Endothelial cell of umbilical vein (primary cell): ENCODE data around the gene REP15. TPM values are rescaled to one million over a fixed set of nuclear protein-coding genes. Genes with fewer than 3 reads are reported as not detected.

Experiments used
- BruUV-seq: library from RNA; stranded (reverse); fragments of 400-500 nt; replicated peaks from 2 replicates; lab custom pipeline; 2021; lab: Mats Ljungman, UMichigan
- CTCF ChIA-PET: fragments of 300-600, 350-600 bp; sonication (Branson Sonifier 250); formaldehyde crosslinking; loops from one replicate; lab custom pipeline; 2021; ENCODE audit warnings: antibody characterized with exemption, inconsistent platforms; lab: Charles Lee
- POLR2A ChIA-PET: fragments of 300-600, 350-600 bp; sonication (Branson Sonifier 250); formaldehyde crosslinking; loops from one replicate; lab custom pipeline; 2021; ENCODE audit warnings: antibody characterized with exemption, inconsistent platforms; lab: Charles Lee
- DNase-seq: peaks from one replicate; pipeline ENCODE4 v3.0.0-alpha.2; 2011; ENCODE audit warnings: low read depth, low spot score
- FAIRE-seq: peaks from 2 replicates; lab custom pipeline; 2011; peaks lifted over from hg19 to GRCh38; lab: Jason Lieb, UNC
- H2AFZ ChIP-seq: 2 replicates; pipeline ENCODE4 v1.6.0; 2012; ENCODE audit warnings: low read depth, low read length, control low read depth, inconsistent platforms
- H3K27ac ChIP-seq: 2 replicates; pipeline ENCODE4 v1.5.1; 2011; ENCODE audit warnings: low read depth, mild to moderate bottlenecking, control low read depth, low read length, moderate library complexity; ENCODE audit not compliant: insufficient read depth
- H3K27me3 ChIP-seq, 2 experiments: 2 replicates each; pipeline versions ENCODE4 v1.6.0 to v1.6.1; 2011; ENCODE audit warnings: low read length in 2 of 2, mixed read lengths in 1 of 2; ENCODE audit not compliant: control insufficient read depth in 2 of 2, insufficient read depth in 2 of 2
- H3K36me3 ChIP-seq, 2 experiments: 2 replicates in 1 of 2; 3 replicates in 1 of 2; pipeline ENCODE4 v1.5.1; 2011; ENCODE audit warnings: low read length in 2 of 2, mild to moderate bottlenecking in 1 of 2, moderate library complexity in 1 of 2; ENCODE audit not compliant: control insufficient read depth in 2 of 2, insufficient read depth in 2 of 2; ENCODE audit errors: extremely low read depth in 1 of 2
- H3K4me1 ChIP-seq: 3 replicates; pipeline ENCODE4 v1.5.1; 2011; ENCODE audit warnings: mild to moderate bottlenecking, low read length; ENCODE audit not compliant: control insufficient read depth, insufficient read depth; ENCODE audit errors: extremely low read depth
- H3K4me2 ChIP-seq: 2 replicates; pipeline ENCODE4 v1.6.1; 2011; ENCODE audit warnings: low read length, control low read depth, mixed read lengths; ENCODE audit not compliant: insufficient read depth
- H3K4me3 ChIP-seq, 3 experiments: fragments of 200-600 bp in 1 of 3; sonication (generic), shearing (Covaris generic) in 1 of 3; replicated peaks in 1 of 3; 2 replicates each; pipeline ENCODE4 v1.5.1; 2011 to 2016; ENCODE audit warnings: control low read depth in 3 of 3, low read length in 3 of 3, mild to moderate bottlenecking in 2 of 3, inconsistent platforms in 1 of 3, low read depth in 1 of 3, moderate library complexity in 1 of 3; ENCODE audit not compliant: insufficient read depth in 1 of 3
- H3K79me2 ChIP-seq: 2 replicates; pipeline ENCODE4 v1.6.0; 2012; ENCODE audit warnings: low read length, inconsistent platforms; ENCODE audit not compliant: control insufficient read depth, insufficient read depth
- H3K9ac ChIP-seq: replicated peaks from 2 replicates; pipeline ENCODE3; 2011; ENCODE audit warnings: low read length, control low read depth; ENCODE audit not compliant: insufficient read depth; ENCODE audit errors: extremely low read depth
- H3K9me1 ChIP-seq: replicated peaks from 3 replicates; pipeline ENCODE4 v1.6.0; 2011; ENCODE audit warnings: mild to moderate bottlenecking, low read length; ENCODE audit not compliant: control insufficient read depth, insufficient read depth; ENCODE audit errors: extremely low read depth
- H3K9me3 ChIP-seq: replicated peaks from 2 replicates; pipeline ENCODE4 v1.5.1; 2012; ENCODE audit warnings: low read length, inconsistent platforms; ENCODE audit not compliant: control insufficient read depth, insufficient read depth
- H4K20me1 ChIP-seq: replicated peaks from 2 replicates; pipeline ENCODE3; 2011; ENCODE audit warnings: mild to moderate bottlenecking, low read length; ENCODE audit not compliant: control insufficient read depth, insufficient read depth; ENCODE audit errors: extremely low read depth
- CTCF ChIP-seq, 2 donors: IDR thresholded peaks; 1 replicate in 1 of 2; 2 replicates in 1 of 2; pipeline ENCODE4 v1.5.1; 2011; ENCODE audit warnings: low read length in 2 of 2, mild to moderate bottlenecking in 2 of 2, moderate library complexity in 2 of 2, control low read depth in 1 of 2, inconsistent platforms in 1 of 2, low read depth in 1 of 2; ENCODE audit not compliant: insufficient read depth in 1 of 2; ENCODE audit errors: extremely low read depth in 1 of 2
- FOS ChIP-seq: IDR thresholded peaks from 2 replicates; pipeline ENCODE4 v1.6.1; 2011; ENCODE audit warnings: mild to moderate bottlenecking, low read length, moderate library complexity, borderline replicate concordance; ENCODE audit not compliant: insufficient read depth
- GATA2 ChIP-seq: IDR thresholded peaks from 2 replicates; pipeline ENCODE4 v1.7.0; 2011; ENCODE audit warnings: low read depth, mild to moderate bottlenecking, moderate library complexity, mixed read lengths, low read length; ENCODE audit not compliant: insufficient read length, insufficient read depth
- JUN ChIP-seq: IDR thresholded peaks from 2 replicates; pipeline ENCODE4 v1.6.1; 2011; ENCODE audit warnings: borderline replicate concordance, low read depth; ENCODE audit not compliant: insufficient read length, insufficient read depth
- MAX ChIP-seq: IDR thresholded peaks from 2 replicates; pipeline ENCODE4 v1.6.1; 2011; ENCODE audit not compliant: insufficient read depth, insufficient read length
- MYC ChIP-seq: IDR thresholded peaks from one replicate; pipeline ENCODE4 v1.6.1; 2011; ENCODE audit warnings: mild to moderate bottlenecking, low read depth, low read length
- POLR2A ChIP-seq: IDR thresholded peaks from 2 replicates; pipeline ENCODE4 v1.6.1; 2012; ENCODE audit warnings: low read depth, mild to moderate bottlenecking, control low read depth, low read length
- POLR2AphosphoS5 ChIP-seq: IDR thresholded peaks from 2 replicates; pipeline ENCODE4 v1.6.1; 2012; ENCODE audit warnings: low read depth, mild to moderate bottlenecking, control low read depth, low read length, moderate library complexity; ENCODE audit not compliant: insufficient read depth
- dilution Hi-C: fragments of 300-500 bp; cut with MboI; formaldehyde crosslinking; loops from one replicate; pipeline ENCODE4 v1.15.0; 2019; ENCODE audit warnings: low sequenced_read_pairs; ENCODE audit not compliant: extremely low pct_ligation_motif_present
- intact Hi-C: fragments of 100-400 bp; cut with micrococcal nuclease; formaldehyde crosslinking; loops from one replicate; pipeline ENCODE4 v1.10.0; 2022
- polyA plus RNA-seq, 4 experiments: library from polyadenylated mRNA; depleted of rRNA in 3 of 4; stranded (reverse) in 3 of 4; unstranded in 1 of 4; fragments of >200 nt; gene quantifications; 2 replicates each; pipeline versions ENCODE4 v1.2.1 to v1.2.3, GENCODE V29; 2011 to 2012; ENCODE audit warnings: missing spikeins in 1 of 4
- total RNA-seq: library from RNA; stranded (reverse); gene quantifications from 2 replicates; pipeline ENCODE4 v1.2.3, GENCODE V29; 2021

The REP15 gene
- total and polyA plus RNA-seq, 2 donors (not counting 3 experiments of a cell fraction or from before 2014, with no cell fraction given) = 0.94 to 4.8 TPM

GRCh38 chr12:27707216-27707615 lies 11.0 kb downstream of the REP15 start:
- no TSS peak for BruUV-seq
- FAIRE-seq (no peak), DNase-seq (no peak)
- Histone ChIP-seq H3K9me3 (no peaks in the 10 kb centered on the region), H3K79me2 (peaks cover 16% of the 10 kb centered on the region), H3K4me1 (peaks cover 8% of the 10 kb centered on the region), H3K4me2 (no peak overlapping the region), H3K4me3 (no peak overlapping the region), H3K9me1 (no peaks in the 10 kb centered on the region), H2AFZ (no peak overlapping the region), H3K9ac (no peak overlapping the region), H3K27me3 (no peaks in the 10 kb centered on the region), H3K27ac (no peak overlapping the region), H4K20me1 (no peaks in the 10 kb centered on the region), H3K36me3 (no peaks in the 10 kb centered on the region)
- intact Hi-C loops (no loop called here), dilution Hi-C loops (no loop called here)
- ChIA-PET CTCF (interaction anchor here (1.0 to 1.9 kb wide), 2 partner anchors 10 to 114 kb away, joined by 3 to 5 read pairs; partner anchors contain the start of gene REP15), POLR2A (interaction anchor here (0.6 kb wide), 1 partner anchor 599 kb away, joined by 5 read pairs; no protein-coding TSS in a partner anchor)
- TF ChIP-seq GATA2 = no peak
- TF ChIP-seq FOS = no peak
- TF ChIP-seq MYC = no peak
- TF ChIP-seq MAX = no peak
- no peak for TF ChIP-seq JUN
- no peak for TF ChIP-seq POLR2A
- no peak for TF ChIP-seq CTCF (IDR thresholded peaks at IDR 0.05; ENCODE audit: extremely low read depth in 1 of 2, insufficient read depth in 1 of 2, low read depth in 1 of 2, low read length in 2 of 2)
- TF ChIP-seq POLR2AphosphoS5 = no peak
